Adrenal gland (tissue), 5 donors: ENCODE results near the gene CHMP1B.

Source experiments
- CTCF ChIP-seq, 6 experiments: fragments of 450-650 bp in 4 of 6; fragments of 200-600 bp in 2 of 6; sonication (generic) in 1 of 6; IDR thresholded peaks; 1 replicate in 5 of 6; 2 replicates in 1 of 6; pipeline versions ENCODE4 v1.5.1 to v1.8.0; 2016 to 2021; ENCODE audit warnings: antibody characterized with exemption in 6 of 6, mild to moderate bottlenecking in 2 of 6, moderate library complexity in 1 of 6
- POLR2A ChIP-seq, 2 donors: fragments of 450-650 bp; IDR thresholded peaks; one replicate each; pipeline ENCODE4 v1.6.1; 2017; ENCODE audit warnings: antibody characterized with exemption in 2 of 2, mild to moderate bottlenecking in 2 of 2, moderate library complexity in 1 of 2
- donor health status: DM: no; HTN: no; CAD: no.

GRCh38 chr18:11842562-11842961 lies 8.7 kb upstream of the CHMP1B start:
- TF ChIP-seq CTCF (IDR thresholded peaks at IDR 0.05) (no peak), POLR2A (IDR thresholded peaks at IDR 0.05) (no peak)
